KOPT-K1 (cell line): ENCODE measurements around the gene KLHL9.

ENCODE experiments used
- H3K27ac ChIP-seq: fragments of 200-600 bp; sonication (generic); 2 replicates; pipeline ENCODE4 v1.5.1; 2016; ENCODE audit warnings: antibody characterized with exemption, mild to moderate bottlenecking, low read depth, low read length; ENCODE audit not compliant: poor library complexity, severe bottlenecking
- H3K36me3 ChIP-seq: fragments of 200-600 bp; sonication (generic); 2 replicates; pipeline ENCODE4 v1.5.1; 2017; ENCODE audit warnings: antibody characterized with exemption, mild to moderate bottlenecking, low read length, moderate library complexity; ENCODE audit not compliant: insufficient read depth
- H3K9me3 ChIP-seq: fragments of 200-600 bp; sonication (generic); 2 replicates; pipeline ENCODE4 v1.5.1; 2017; ENCODE audit warnings: antibody characterized with exemption, low read length, mild to moderate bottlenecking; ENCODE audit not compliant: insufficient read depth, poor library complexity, severe bottlenecking

The KLHL9 gene

GRCh38 chr9:21331676-21332402 is 3.4 kb downstream of the KLHL9 start:
- H3K9me3 ChIP-seq = no peaks in the 10 kb centered on the region
- no peak overlapping the region for H3K27ac ChIP-seq
- H3K36me3 ChIP-seq = peaks cover 48% of the 10 kb centered on the region

DNA sequence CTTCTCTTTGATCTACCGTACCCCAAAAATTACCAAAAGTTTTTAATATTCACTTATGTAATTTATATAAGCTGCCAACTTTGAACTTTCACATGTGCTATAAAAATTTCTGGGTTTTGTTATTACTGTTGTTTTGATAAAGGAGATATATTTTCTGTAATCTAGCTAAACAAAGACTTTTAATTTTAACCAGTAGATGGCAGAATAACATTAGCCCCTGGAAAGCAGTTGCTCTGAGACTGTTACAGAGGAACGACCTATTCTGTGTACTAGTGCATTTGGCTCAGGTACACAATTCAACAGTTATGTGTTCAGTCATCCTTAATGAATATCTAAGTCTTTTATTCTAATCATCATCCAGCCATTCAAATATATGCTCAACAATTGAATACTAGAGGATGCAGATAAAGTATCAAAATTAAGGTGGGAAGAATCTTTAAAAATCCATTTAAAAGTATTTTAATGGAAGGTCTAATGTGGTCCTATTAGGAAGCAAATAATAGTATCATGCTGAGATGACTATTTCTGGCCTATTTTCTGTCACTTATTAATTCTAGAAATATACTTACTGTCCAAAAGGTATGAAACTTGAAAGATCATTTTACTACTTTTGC is 8.6 kb downstream of the KLHL9 start:
- H3K36me3 ChIP-seq = peaks cover 66% of the 10 kb centered on the region

GRCh38 chr9:21324047-21324446 is 11.2 kb downstream of the KLHL9 start:
- Histone ChIP-seq H3K9me3 (no peaks in the 10 kb centered on the region), H3K36me3 (peaks cover 51% of the 10 kb centered on the region)

More for the DNA sequence above, 8.6 kb downstream of the KLHL9 start:
- no peak overlapping the region for H3K27ac ChIP-seq
- H3K9me3 ChIP-seq = no peaks in the 10 kb centered on the region

GRCh38 chr9:21322911-21323461 is 12.2 kb downstream of the KLHL9 start:
- no peak overlapping the region for H3K27ac ChIP-seq
- H3K36me3 ChIP-seq = peaks cover 48% of the 10 kb centered on the region
- no peaks in the 10 kb centered on the region for H3K9me3 ChIP-seq

More at GRCh38 chr9:21324047-21324446, 11.2 kb downstream of the KLHL9 start:
- no peak overlapping the region for H3K27ac ChIP-seq

- no peaks in the 10 kb centered on the region for H3K9me3 ChIP-seq
- H3K27ac ChIP-seq = no peak overlapping the region
- H3K36me3 ChIP-seq = peaks cover 43% of the 10 kb centered on the region
These were observed 14.7 kb downstream of the KLHL9 start for GRCh38 chr9:21320465-21320864.

DNA sequence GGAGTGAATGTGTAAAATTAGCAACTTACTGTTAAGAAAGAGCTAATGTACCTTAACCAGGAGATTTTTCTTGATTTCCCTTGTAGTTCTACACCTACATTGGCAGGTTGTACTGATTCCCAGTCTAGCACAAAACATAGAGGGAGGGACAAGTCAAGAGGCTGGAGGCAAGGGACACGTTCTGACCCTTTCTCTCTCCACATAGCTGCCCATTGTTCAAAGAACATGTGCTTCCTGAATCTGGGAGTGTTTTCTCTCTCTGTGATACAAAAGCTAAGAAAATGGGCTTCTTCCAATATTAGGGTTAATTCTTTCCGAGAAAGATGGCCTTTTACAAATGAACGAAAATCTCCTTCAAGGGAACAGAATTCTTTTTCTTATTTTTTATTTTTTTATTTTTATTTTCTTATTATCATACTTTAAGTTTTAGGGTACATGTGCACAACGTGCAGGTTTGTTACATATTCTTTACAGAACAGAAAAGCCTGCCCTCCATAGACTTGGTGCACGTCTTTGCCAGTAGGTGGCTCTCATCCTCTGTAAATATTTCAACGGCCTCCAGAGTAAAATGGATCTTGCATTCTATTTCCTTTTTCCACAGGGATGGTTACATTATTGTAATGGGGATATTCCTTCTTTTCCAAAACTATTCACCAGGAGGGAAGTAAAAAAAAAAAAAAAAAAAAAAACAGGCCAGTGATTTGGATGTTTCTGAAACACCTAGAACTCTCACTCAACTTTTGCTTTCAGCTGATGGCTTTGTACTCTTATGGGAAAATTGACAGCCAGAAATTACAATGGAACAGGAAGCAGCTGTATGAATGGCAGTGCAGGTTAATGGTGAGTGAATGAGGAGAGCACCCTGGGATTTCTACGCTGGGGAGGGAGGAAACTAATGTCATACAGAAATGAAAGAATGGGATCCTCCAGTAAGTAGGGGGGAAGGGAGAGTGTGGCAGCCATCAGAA is 17.0 kb downstream of the KLHL9 start:
- H3K36me3 ChIP-seq = peaks cover 23% of the 10 kb centered on the region
- no peaks in the 10 kb centered on the region for H3K9me3 ChIP-seq
- no peak overlapping the region for H3K27ac ChIP-seq

GRCh38 chr9:21316860-21317259 is 18.3 kb downstream of the KLHL9 start:
- Histone ChIP-seq H3K36me3 (peaks cover 10% of the 10 kb centered on the region; the same call in 1 of the 2 replicates), H3K9me3 (no peaks in the 10 kb centered on the region), H3K27ac (no peak overlapping the region)

- Histone ChIP-seq H3K36me3 (0 out of 2 replicates have a peak, but pooled peaks cover 3% of the 10 kb centered on the region), H3K27ac (no peak overlapping the region)
These were observed 19.0 kb downstream of the KLHL9 start for GRCh38 chr9:21316032-21316842.

DNA sequence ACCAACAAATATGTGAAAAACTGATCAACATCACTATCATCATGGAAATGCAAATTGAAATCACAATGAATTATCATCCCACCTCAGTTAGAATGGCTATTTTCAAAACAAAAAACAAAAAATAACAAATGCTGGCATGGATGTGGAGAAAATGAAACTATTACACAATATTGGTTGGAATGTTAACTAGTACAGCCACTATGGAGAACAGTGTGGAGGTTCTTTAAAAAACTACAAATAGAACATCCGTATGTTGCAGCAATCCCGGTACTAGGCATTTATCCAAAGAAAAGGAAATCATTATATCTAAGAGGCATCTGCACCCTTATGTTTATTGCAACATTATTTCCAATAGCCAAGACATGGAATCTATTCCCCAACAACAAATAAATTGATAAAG is 21.1 kb downstream of the KLHL9 start:
- no peaks in the 10 kb centered on the region for H3K36me3 ChIP-seq
- H3K9me3 ChIP-seq = no peaks in the 10 kb centered on the region
- no peak overlapping the region for H3K27ac ChIP-seq

More at GRCh38 chr9:21316032-21316842, 19.0 kb downstream of the KLHL9 start:
- no peaks in the 10 kb centered on the region for H3K9me3 ChIP-seq

DNA sequence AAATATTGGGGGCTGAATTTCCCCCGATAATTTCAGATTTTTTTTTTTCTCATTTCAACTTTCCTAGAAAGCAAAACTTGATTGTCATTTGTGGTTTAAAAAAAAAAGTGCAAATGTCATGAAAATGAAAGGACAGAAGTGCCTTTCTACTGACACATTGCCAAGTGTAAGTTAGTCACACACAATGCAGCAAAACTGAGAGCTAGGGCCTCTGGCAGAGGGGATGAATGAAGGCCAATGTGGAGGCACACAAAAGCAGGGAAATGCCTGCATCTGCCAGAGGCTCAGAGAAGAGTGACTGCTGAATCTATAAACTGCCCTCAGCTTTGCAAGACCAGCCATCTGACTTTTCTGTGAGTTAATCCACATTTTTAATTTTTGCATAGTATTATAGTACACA is 23.3 kb downstream of the KLHL9 start:
- Histone ChIP-seq H3K27ac (no peak overlapping the region), H3K36me3 (no peaks in the 10 kb centered on the region), H3K9me3 (no peaks in the 10 kb centered on the region)

DNA sequence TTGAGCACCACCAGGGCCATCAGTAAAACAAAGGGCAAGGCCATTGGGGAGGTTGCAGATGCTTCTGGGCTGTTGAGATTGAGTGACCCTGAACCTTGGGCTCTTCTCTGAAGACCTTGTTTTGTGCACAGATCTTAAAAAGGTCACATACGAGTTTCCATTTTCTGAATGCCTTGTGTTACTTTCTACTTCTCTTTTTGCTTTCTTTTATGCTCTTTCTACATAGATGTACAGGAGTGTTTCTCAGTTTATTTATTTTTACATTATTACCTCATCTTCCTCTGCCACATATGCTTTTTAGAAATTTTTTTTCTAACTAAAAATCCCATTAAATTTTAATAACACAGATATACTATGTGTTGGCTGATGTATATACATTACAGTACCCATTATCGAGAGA is 30.0 kb downstream of the KLHL9 start, which contains the start of gene IFNA5:
TSS of gene IFNA5 (minus strand) at position 101 of the 400 bp plus-strand sequence. CDS start at position 44, 57 bp downstream.
- H3K36me3 ChIP-seq = no peaks in the 10 kb centered on the region
- no peaks in the 10 kb centered on the region for H3K9me3 ChIP-seq
- H3K27ac ChIP-seq = no peak within 1 kb of the TSS

- Histone ChIP-seq H3K9me3 (no peaks in the 10 kb centered on the region), H3K27ac (no peak overlapping the region), H3K36me3 (no peaks in the 10 kb centered on the region)
These were observed 39.2 kb downstream of the KLHL9 start for GRCh38 chr9:21295992-21296391.

GRCh38 chr9:21294904-21295538 is 40.2 kb downstream of the KLHL9 start:
- no peaks in the 10 kb centered on the region for H3K36me3 ChIP-seq
- H3K9me3 ChIP-seq = no peaks in the 10 kb centered on the region
- H3K27ac ChIP-seq = no peak overlapping the region

GRCh38 chr9:21294364-21294774 is 40.8 kb downstream of the KLHL9 start:
- Histone ChIP-seq H3K36me3 (no peaks in the 10 kb centered on the region), H3K27ac (no peak overlapping the region), H3K9me3 (no peaks in the 10 kb centered on the region)
